Measurements from ENCODE around the gene FARSB. TPM values are rescaled to one million over a fixed set of nuclear protein-coding genes. Genes with fewer than 3 reads are reported as not detected.

Gene FARSB
- total and polyA plus RNA-seq, 2 donors (not counting 3 experiments of a cell fraction or from before 2014, with no cell fraction given), result 12.7 to 29.4 TPM

DNA sequence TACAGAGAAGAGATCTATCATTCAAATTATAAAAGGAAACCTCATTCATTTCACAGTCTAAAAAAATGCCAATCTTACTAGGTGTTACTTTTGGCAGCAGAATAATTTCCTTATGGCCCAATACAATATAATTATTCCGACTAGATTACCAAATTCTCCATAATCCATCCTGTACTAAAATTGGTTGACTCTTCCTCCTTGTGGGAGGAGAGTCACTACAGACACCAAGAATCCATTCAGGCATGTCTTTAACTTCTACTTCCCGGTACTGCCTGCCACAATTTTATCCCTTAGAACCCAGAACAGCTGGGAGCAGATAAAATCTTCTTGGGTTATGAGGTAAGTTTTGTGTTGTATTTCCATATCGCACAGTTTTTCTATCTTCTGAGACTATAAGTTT, 9.9 kb downstream of the FARSB start:
- BruUV-seq (replicated peaks), result no TSS peak
- intact Hi-C loops (cut with micrococcal nuclease) (no loop called here), dilution Hi-C loops (cut with MboI; ENCODE audit: extremely low pct_ligation_motif_present, low sequenced_read_pairs) (no loop called here)
- Histone ChIP-seq H3K27me3 (ENCODE audit: control insufficient read depth in 2 of 2, insufficient read depth in 2 of 2, low read length in 2 of 2) (no peaks in the 10 kb centered on the region), H3K4me2 (ENCODE audit: insufficient read depth, low read length) (no peak overlapping the region), H4K20me1 (replicated peaks; ENCODE audit: control insufficient read depth, extremely low read depth, insufficient read depth, low read length) (no peaks in the 10 kb centered on the region), H3K4me1 (ENCODE audit: control insufficient read depth, extremely low read depth, insufficient read depth, low read length) (no peaks in the 10 kb centered on the region), H3K9ac (replicated peaks; ENCODE audit: extremely low read depth, insufficient read depth, low read length) (no peak overlapping the region), H3K36me3 (ENCODE audit: control insufficient read depth in 2 of 2, extremely low read depth in 1 of 2, insufficient read depth in 2 of 2, low read length in 2 of 2) (peaks cover 0 to 3% of the 10 kb centered on the region in 2 experiments), H3K9me3 (replicated peaks; ENCODE audit: control insufficient read depth, insufficient read depth, low read length) (no peaks in the 10 kb centered on the region), H3K27ac (ENCODE audit: insufficient read depth, low read depth, low read length) (no peak overlapping the region), H3K4me3 (replicated peaks in 1 of 3; ENCODE audit: insufficient read depth in 1 of 3, low read depth in 1 of 3, low read length in 3 of 3) (no peak overlapping the region), H3K9me1 (replicated peaks; ENCODE audit: control insufficient read depth, extremely low read depth, insufficient read depth, low read length) (no peaks in the 10 kb centered on the region), H2AFZ (ENCODE audit: low read depth, low read length) (no peak overlapping the region), H3K79me2 (ENCODE audit: control insufficient read depth, insufficient read depth, low read length) (peaks cover 42% of the 10 kb centered on the region)
- no peak for TF ChIP-seq GATA2 (IDR thresholded peaks at IDR 0.05; ENCODE audit: insufficient read depth, insufficient read length, low read depth, low read length)
- TF ChIP-seq, protein P1, sequence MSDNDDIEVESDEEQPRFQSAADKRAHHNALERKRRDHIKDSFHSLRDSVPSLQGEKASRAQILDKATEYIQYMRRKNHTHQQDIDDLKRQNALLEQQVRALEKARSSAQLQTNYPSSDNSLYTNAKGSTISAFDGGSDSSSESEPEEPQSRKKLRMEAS (IDR thresholded peaks at IDR 0.05; ENCODE audit: insufficient read depth, insufficient read length), result no peak
- no peak for TF ChIP-seq MYC (IDR thresholded peaks at IDR 0.05; ENCODE audit: low read depth, low read length)
- no peak for TF ChIP-seq POLR2AphosphoS5 (IDR thresholded peaks at IDR 0.05; ENCODE audit: insufficient read depth, low read depth, low read length)
- no peak for TF ChIP-seq POLR2A (IDR thresholded peaks at IDR 0.05; ENCODE audit: low read depth, low read length)
- TF ChIP-seq JUN (IDR thresholded peaks at IDR 0.05; ENCODE audit: borderline replicate concordance, insufficient read depth, insufficient read length, low read depth), result no peak
- no peak for TF ChIP-seq FOS (IDR thresholded peaks at IDR 0.05; ENCODE audit: borderline replicate concordance, insufficient read depth, low read length)
- TF ChIP-seq, protein P2, sequence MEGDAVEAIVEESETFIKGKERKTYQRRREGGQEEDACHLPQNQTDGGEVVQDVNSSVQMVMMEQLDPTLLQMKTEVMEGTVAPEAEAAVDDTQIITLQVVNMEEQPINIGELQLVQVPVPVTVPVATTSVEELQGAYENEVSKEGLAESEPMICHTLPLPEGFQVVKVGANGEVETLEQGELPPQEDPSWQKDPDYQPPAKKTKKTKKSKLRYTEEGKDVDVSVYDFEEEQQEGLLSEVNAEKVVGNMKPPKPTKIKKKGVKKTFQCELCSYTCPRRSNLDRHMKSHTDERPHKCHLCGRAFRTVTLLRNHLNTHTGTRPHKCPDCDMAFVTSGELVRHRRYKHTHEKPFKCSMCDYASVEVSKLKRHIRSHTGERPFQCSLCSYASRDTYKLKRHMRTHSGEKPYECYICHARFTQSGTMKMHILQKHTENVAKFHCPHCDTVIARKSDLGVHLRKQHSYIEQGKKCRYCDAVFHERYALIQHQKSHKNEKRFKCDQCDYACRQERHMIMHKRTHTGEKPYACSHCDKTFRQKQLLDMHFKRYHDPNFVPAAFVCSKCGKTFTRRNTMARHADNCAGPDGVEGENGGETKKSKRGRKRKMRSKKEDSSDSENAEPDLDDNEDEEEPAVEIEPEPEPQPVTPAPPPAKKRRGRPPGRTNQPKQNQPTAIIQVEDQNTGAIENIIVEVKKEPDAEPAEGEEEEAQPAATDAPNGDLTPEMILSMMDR (IDR thresholded peaks at IDR 0.05; ENCODE audit: extremely low read depth in 1 of 2, insufficient read depth in 1 of 2, low read depth in 1 of 2, low read length in 2 of 2), result no peak
- FAIRE-seq (no peak), DNase-seq (ENCODE audit: low read depth, low spot score) (no peak)
- CTCF ChIA-PET, result no interaction called here
- POLR2A ChIA-PET, result no interaction called here

Measured in endothelial cell of umbilical vein (primary cell).